H1 (cell line): Measurements from ENCODE around the gene SARS2. TPM values are rescaled to one million over a fixed set of nuclear protein-coding genes. Genes with fewer than 3 reads are reported as not detected.

Experiments used
- TEAD4 ChIP-seq: IDR thresholded peaks from 2 replicates; pipeline ENCODE4 v1.6.1; 2012; ENCODE audit warnings: low read depth, low read length, inconsistent platforms, mixed read lengths
- polyA plus RNA-seq, 7 experiments: library from polyadenylated mRNA; depleted of rRNA in 3 of 7; stranded (reverse) in 5 of 7; unstranded in 2 of 7; fragments of >200 nt in 5 of 7; fragments of 200-250 nt in 2 of 7; gene quantifications; 1 replicate in 5 of 7; 2 replicates in 1 of 7; 4 replicates in 1 of 7; pipeline versions ENCODE4 v1.2.1 to v1.2.3, GENCODE V29; 2011 to 2013; ENCODE audit warnings: missing spikeins in 2 of 7, mixed read lengths in 2 of 7
- total RNA-seq: library from RNA; stranded (reverse); fragmentation: NEBNext Ultra II Directional; extraction: Animal tissue kit (Norgen Biotek cat#: 25700); gene quantifications from 2 replicates; pipeline ENCODE4 v1.2.1, GENCODE V29; 2021
- TF ChIP-seq, protein P1 (sequence below): fragments of 300-600 bp; sonication (generic); IDR thresholded peaks from 2 replicates; pipeline ENCODE4 v1.7.1; 2012; ENCODE audit warnings: low read length, moderate library complexity, mild to moderate bottlenecking, inconsistent platforms; ENCODE audit not compliant: insufficient replicate concordance
- TF ChIP-seq, protein P2 (sequence below): IDR thresholded peaks from 2 replicates; pipeline ENCODE4 v1.6.1; 2012; ENCODE audit warnings: inconsistent platforms
- TF ChIP-seq, protein P3 (sequence below): IDR thresholded peaks from 2 replicates; pipeline ENCODE4 v1.6.1; 2011; ENCODE audit warnings: low read depth, mild to moderate bottlenecking, low read length; ENCODE audit not compliant: insufficient read depth
- TF ChIP-seq, protein P4 (sequence below): IDR thresholded peaks from 2 replicates; pipeline ENCODE4 v1.6.1; 2011; ENCODE audit warnings: low read length, improper control_type of control experiment

SARS2 gene
- total and polyA plus RNA-seq, 2 of the 8 experiments (the other 6 are each of a cell fraction or from before 2014, with no cell fraction given), result 68.0 to 102 TPM

DNA sequence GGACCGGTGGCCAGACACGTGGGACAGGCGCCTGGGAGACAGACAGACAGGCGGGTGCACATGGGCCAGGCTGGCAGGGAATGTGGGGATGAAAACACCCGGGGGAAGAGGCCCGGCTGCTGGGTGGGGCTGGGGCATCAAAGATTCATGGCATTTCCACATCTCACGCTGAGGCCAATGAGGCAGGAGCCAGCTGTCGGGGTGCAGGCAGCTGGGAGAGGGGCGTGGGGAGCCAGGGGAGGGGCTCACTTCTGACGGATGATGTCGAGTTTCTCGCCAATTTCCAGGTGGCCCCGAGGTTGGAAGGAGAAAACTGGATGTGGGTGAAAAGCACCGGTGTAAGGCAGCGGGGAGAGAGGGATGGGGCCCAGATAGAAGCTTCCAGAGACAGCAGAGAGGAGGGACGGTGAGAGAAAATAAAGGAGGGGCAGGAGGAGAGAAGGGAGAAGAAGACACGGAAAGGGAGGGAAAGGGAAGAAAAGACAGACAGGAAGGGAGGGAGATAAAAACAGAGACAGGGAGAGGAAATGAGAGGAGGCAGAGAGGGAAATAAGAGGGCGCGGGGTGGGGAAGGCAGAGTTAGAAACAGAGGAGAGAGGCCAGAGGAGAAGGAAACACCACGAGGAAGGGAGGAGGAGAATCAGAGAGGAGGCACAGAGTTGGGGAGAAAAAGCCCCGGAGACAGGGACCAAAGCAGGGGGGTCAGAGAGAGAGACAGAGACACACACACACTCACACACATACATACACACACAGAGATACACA, 10.5 kb downstream of the SARS2 start (continued):
- TF ChIP-seq, protein P1, sequence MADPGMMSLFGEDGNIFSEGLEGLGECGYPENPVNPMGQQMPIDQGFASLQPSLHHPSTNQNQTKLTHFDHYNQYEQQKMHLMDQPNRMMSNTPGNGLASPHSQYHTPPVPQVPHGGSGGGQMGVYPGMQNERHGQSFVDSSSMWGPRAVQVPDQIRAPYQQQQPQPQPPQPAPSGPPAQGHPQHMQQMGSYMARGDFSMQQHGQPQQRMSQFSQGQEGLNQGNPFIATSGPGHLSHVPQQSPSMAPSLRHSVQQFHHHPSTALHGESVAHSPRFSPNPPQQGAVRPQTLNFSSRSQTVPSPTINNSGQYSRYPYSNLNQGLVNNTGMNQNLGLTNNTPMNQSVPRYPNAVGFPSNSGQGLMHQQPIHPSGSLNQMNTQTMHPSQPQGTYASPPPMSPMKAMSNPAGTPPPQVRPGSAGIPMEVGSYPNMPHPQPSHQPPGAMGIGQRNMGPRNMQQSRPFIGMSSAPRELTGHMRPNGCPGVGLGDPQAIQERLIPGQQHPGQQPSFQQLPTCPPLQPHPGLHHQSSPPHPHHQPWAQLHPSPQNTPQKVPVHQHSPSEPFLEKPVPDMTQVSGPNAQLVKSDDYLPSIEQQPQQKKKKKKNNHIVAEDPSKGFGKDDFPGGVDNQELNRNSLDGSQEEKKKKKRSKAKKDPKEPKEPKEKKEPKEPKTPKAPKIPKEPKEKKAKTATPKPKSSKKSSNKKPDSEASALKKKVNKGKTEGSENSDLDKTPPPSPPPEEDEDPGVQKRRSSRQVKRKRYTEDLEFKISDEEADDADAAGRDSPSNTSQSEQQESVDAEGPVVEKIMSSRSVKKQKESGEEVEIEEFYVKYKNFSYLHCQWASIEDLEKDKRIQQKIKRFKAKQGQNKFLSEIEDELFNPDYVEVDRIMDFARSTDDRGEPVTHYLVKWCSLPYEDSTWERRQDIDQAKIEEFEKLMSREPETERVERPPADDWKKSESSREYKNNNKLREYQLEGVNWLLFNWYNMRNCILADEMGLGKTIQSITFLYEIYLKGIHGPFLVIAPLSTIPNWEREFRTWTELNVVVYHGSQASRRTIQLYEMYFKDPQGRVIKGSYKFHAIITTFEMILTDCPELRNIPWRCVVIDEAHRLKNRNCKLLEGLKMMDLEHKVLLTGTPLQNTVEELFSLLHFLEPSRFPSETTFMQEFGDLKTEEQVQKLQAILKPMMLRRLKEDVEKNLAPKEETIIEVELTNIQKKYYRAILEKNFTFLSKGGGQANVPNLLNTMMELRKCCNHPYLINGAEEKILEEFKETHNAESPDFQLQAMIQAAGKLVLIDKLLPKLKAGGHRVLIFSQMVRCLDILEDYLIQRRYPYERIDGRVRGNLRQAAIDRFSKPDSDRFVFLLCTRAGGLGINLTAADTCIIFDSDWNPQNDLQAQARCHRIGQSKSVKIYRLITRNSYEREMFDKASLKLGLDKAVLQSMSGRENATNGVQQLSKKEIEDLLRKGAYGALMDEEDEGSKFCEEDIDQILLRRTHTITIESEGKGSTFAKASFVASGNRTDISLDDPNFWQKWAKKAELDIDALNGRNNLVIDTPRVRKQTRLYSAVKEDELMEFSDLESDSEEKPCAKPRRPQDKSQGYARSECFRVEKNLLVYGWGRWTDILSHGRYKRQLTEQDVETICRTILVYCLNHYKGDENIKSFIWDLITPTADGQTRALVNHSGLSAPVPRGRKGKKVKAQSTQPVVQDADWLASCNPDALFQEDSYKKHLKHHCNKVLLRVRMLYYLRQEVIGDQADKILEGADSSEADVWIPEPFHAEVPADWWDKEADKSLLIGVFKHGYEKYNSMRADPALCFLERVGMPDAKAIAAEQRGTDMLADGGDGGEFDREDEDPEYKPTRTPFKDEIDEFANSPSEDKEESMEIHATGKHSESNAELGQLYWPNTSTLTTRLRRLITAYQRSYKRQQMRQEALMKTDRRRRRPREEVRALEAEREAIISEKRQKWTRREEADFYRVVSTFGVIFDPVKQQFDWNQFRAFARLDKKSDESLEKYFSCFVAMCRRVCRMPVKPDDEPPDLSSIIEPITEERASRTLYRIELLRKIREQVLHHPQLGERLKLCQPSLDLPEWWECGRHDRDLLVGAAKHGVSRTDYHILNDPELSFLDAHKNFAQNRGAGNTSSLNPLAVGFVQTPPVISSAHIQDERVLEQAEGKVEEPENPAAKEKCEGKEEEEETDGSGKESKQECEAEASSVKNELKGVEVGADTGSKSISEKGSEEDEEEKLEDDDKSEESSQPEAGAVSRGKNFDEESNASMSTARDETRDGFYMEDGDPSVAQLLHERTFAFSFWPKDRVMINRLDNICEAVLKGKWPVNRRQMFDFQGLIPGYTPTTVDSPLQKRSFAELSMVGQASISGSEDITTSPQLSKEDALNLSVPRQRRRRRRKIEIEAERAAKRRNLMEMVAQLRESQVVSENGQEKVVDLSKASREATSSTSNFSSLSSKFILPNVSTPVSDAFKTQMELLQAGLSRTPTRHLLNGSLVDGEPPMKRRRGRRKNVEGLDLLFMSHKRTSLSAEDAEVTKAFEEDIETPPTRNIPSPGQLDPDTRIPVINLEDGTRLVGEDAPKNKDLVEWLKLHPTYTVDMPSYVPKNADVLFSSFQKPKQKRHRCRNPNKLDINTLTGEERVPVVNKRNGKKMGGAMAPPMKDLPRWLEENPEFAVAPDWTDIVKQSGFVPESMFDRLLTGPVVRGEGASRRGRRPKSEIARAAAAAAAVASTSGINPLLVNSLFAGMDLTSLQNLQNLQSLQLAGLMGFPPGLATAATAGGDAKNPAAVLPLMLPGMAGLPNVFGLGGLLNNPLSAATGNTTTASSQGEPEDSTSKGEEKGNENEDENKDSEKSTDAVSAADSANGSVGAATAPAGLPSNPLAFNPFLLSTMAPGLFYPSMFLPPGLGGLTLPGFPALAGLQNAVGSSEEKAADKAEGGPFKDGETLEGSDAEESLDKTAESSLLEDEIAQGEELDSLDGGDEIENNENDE, result no peak
- TF ChIP-seq, protein P2, sequence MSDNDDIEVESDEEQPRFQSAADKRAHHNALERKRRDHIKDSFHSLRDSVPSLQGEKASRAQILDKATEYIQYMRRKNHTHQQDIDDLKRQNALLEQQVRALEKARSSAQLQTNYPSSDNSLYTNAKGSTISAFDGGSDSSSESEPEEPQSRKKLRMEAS, result no peak
- TF ChIP-seq, protein P3, sequence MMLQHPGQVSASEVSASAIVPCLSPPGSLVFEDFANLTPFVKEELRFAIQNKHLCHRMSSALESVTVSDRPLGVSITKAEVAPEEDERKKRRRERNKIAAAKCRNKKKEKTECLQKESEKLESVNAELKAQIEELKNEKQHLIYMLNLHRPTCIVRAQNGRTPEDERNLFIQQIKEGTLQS, result no peak
- TF ChIP-seq, protein P4, sequence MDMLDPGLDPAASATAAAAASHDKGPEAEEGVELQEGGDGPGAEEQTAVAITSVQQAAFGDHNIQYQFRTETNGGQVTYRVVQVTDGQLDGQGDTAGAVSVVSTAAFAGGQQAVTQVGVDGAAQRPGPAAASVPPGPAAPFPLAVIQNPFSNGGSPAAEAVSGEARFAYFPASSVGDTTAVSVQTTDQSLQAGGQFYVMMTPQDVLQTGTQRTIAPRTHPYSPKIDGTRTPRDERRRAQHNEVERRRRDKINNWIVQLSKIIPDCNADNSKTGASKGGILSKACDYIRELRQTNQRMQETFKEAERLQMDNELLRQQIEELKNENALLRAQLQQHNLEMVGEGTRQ, result no peak
- no peak for TF ChIP-seq TEAD4
